K562 (cell line): ENCODE data around the gene HSPA4L. TPM values are rescaled to one million over a fixed set of nuclear protein-coding genes. Genes with fewer than 3 reads are reported as not detected.

Source experiments
- HOMEZ ChIP-seq: fragments of 250-450 bp; sonication (Bioruptor Pico); IDR thresholded peaks from 2 replicates; pipeline ENCODE4 v1.4.0; 2020; ENCODE audit warnings: mild to moderate bottlenecking, moderate library complexity
- POLR2AphosphoS2 ChIP-seq: IDR thresholded peaks from 2 replicates; pipeline ENCODE4 v1.6.1; 2012; ENCODE audit warnings: low read length, improper control_type of control experiment
- SOX6 ChIP-seq: fragments of 450-650 bp; IDR thresholded peaks from 2 replicates; pipeline ENCODE4 v1.6.1; 2014; ENCODE audit warnings: mild to moderate bottlenecking
- SRF ChIP-seq, 2 experiments: fragments of 250-450, 450-650 bp in 1 of 2; sonication (Bioruptor Pico) in 1 of 2; sonication (generic) in 1 of 2; formaldehyde crosslinking; IDR thresholded peaks; 2 replicates each; pipeline versions ENCODE4 v1.5.0 to v1.5.1; 2020 to 2022; ENCODE audit warnings: mild to moderate bottlenecking in 1 of 2, missing genetic modification reagents in 1 of 2
- TAL1 ChIP-seq: fragments of 450-650 bp; IDR thresholded peaks from 2 replicates; pipeline ENCODE4 v1.6.1; 2016; ENCODE audit warnings: mild to moderate bottlenecking
- TSHZ1 ChIP-seq: fragments of 250-450 bp; sonication (Bioruptor Pico); IDR thresholded peaks from 2 replicates; pipeline ENCODE4 v1.4.0; 2020; ENCODE audit warnings: mild to moderate bottlenecking, moderate library complexity
- ZNF444 ChIP-seq: fragments of 250-450 bp; sonication (Bioruptor Pico); IDR thresholded peaks from 2 replicates; pipeline ENCODE4 v1.4.0; 2020; ENCODE audit warnings: mild to moderate bottlenecking, moderate library complexity
- ZNF780A ChIP-seq: fragments of 250-450 bp; sonication (Bioruptor Pico); IDR thresholded peaks from 2 replicates; pipeline ENCODE4 v1.5.0; 2021; ENCODE audit warnings: mild to moderate bottlenecking
- polyA plus RNA-seq, 8 experiments: library from polyadenylated mRNA; depleted of rRNA in 4 of 8; stranded (reverse) in 5 of 8; unstranded in 3 of 8; fragments of >200 nt; fragmentation: Nextera tagmentation in 2 of 8; fragmentation: Illumina TruSeq in 1 of 8; extraction: Ambion mirVana in 2 of 8; extraction: Trizol in 1 of 8; gene quantifications; 2 replicates each; pipeline versions ENCODE4 v1.2.1 to v1.2.3, GENCODE V29; 2011 to 2014; ENCODE audit warnings: inconsistent platforms in 1 of 8, missing spikeins in 1 of 8
- total RNA-seq, 7 experiments: library from RNA; depleted of rRNA in 6 of 7; stranded (reverse); fragments of >200 nt in 6 of 7; fragmentation: Illumina TruSeq in 2 of 7; extraction: Trizol in 2 of 7; gene quantifications; 2 replicates each; pipeline versions ENCODE4 v1.2.1 to v1.2.3, GENCODE V29; 2011 to 2021; ENCODE audit warnings: low replicate concordance in 1 of 7

Gene HSPA4L
- total and polyA plus RNA-seq, 9 of the 15 experiments (the other 6 are each of a cell fraction or from before 2014, with no cell fraction given), result 12.3 to 37.0 (median 21.7) TPM

- TF ChIP-seq TSHZ1 (CRISPR knock-in tag) (no peak), POLR2AphosphoS2 (no peak), HOMEZ (CRISPR knock-in tag) (no peak), ZNF780A (no peak), TAL1 (no peak), ZNF444 (CRISPR knock-in tag) (no peak), SOX6 (0 out of 2 replicates have a peak, but pooled peaks have one; percentile 32), SRF (CRISPR knock-in tag; IDR thresholded peaks at IDR 0.05) (no peak)
These were observed 4.0 kb upstream of the HSPA4L start (continued) for GRCh38 chr4:127778102-127778501.
